Liver (tissue), 9 donors: ENCODE measurements around the gene KDM2B. TPM values are rescaled to one million over a fixed set of nuclear protein-coding genes. Genes with fewer than 3 reads are reported as not detected.
A peak's percentile ranks its signal among the peaks of the same experiment; 100 is the strongest.

Experiments
- DNase-seq: peaks from one replicate; pipeline ENCODE4 v3.0.0-alpha.2; 2017; ENCODE audit warnings: low spot score
- H3K27ac ChIP-seq, 2 donors: one replicate each; pipeline ENCODE4 v1.7.0; 2013; ENCODE audit warnings: inconsistent platforms in 2 of 2, low read length in 2 of 2, control low read depth in 1 of 2, low read depth in 1 of 2, mild to moderate bottlenecking in 1 of 2
- H3K27me3 ChIP-seq, 4 donors: one replicate each; pipeline versions ENCODE4 v1.6.1 to v1.7.0; 2013; ENCODE audit warnings: low read length in 3 of 4, inconsistent platforms in 1 of 4, mild to moderate bottlenecking in 1 of 4, moderate library complexity in 1 of 4; ENCODE audit not compliant: control insufficient read depth in 4 of 4, insufficient read depth in 4 of 4
- H3K36me3 ChIP-seq, 4 donors: one replicate each; pipeline versions ENCODE4 v1.6.1 to v1.7.0; 2013; ENCODE audit warnings: low read length in 3 of 4, mild to moderate bottlenecking in 3 of 4, low read depth in 1 of 4, moderate library complexity in 1 of 4; ENCODE audit not compliant: control insufficient read depth in 4 of 4, insufficient read depth in 3 of 4
- H3K4me1 ChIP-seq, 4 donors: one replicate each; pipeline versions ENCODE4 v1.6.1 to v1.7.0; 2013; ENCODE audit warnings: low read length in 3 of 4, mild to moderate bottlenecking in 3 of 4, moderate library complexity in 1 of 4; ENCODE audit not compliant: control insufficient read depth in 4 of 4, insufficient read depth in 4 of 4
- H3K4me3 ChIP-seq, 3 donors: one replicate each; pipeline versions ENCODE4 v1.6.1 to v1.7.0; 2013; ENCODE audit warnings: low read length in 3 of 3, control low read depth in 1 of 3, low read depth in 1 of 3, mild to moderate bottlenecking in 1 of 3
- H3K9ac ChIP-seq, 2 donors: one replicate each; pipeline ENCODE4 v1.7.0; 2013; ENCODE audit warnings: low read length in 2 of 2, mild to moderate bottlenecking in 2 of 2, moderate library complexity in 2 of 2, control low read depth in 1 of 2, low read depth in 1 of 2
- H3K9me3 ChIP-seq, 4 donors: one replicate each; pipeline versions ENCODE4 v1.6.1 to v1.7.0; 2013; ENCODE audit warnings: low read length in 3 of 4; ENCODE audit not compliant: control insufficient read depth in 4 of 4
- ATF3 ChIP-seq: IDR thresholded peaks from 2 replicates; pipeline ENCODE4 v1.6.1; 2016; ENCODE audit warnings: antibody characterized with exemption
- EGR1 ChIP-seq, 2 donors: IDR thresholded peaks; 2 replicates each; pipeline ENCODE4 v1.6.1; 2016 to 2018; ENCODE audit warnings: antibody characterized with exemption in 2 of 2, low read depth in 2 of 2
- FOXA1 ChIP-seq: IDR thresholded peaks from 2 replicates; pipeline ENCODE4 v1.6.1; 2016; ENCODE audit warnings: antibody characterized with exemption
- GABPA ChIP-seq, 2 donors: IDR thresholded peaks in 1 of 2; conservative IDR thresholded peaks in 1 of 2; 2 replicates each; pipeline ENCODE4 v1.6.1; 2016; ENCODE audit warnings: antibody characterized with exemption in 2 of 2, mild to moderate bottlenecking in 1 of 2, moderate library complexity in 1 of 2
- HNF4A ChIP-seq, 2 donors: conservative IDR thresholded peaks; 2 replicates each; pipeline ENCODE4 v1.6.1; 2016; ENCODE audit warnings: antibody characterized with exemption in 2 of 2, mild to moderate bottlenecking in 2 of 2
- HNF4G ChIP-seq: IDR thresholded peaks from 2 replicates; pipeline ENCODE4 v1.6.1; 2016; ENCODE audit warnings: antibody characterized with exemption
- JUND ChIP-seq, 2 donors: IDR thresholded peaks; 2 replicates each; pipeline ENCODE4 v1.6.1; 2016; ENCODE audit warnings: antibody characterized with exemption in 2 of 2
- NR2F2 ChIP-seq: IDR thresholded peaks from 2 replicates; pipeline ENCODE4 v1.6.1; 2016; ENCODE audit warnings: antibody characterized with exemption
- RAD21 ChIP-seq, 2 donors: IDR thresholded peaks; 2 replicates each; pipeline ENCODE4 v1.6.1; 2016; ENCODE audit warnings: antibody characterized with exemption in 2 of 2, mild to moderate bottlenecking in 2 of 2
- RXRA ChIP-seq, 2 donors: IDR thresholded peaks; 2 replicates each; pipeline ENCODE4 v1.6.1; 2017 to 2018; ENCODE audit warnings: antibody characterized with exemption in 2 of 2, mild to moderate bottlenecking in 1 of 2
- TAF1 ChIP-seq: conservative IDR thresholded peaks from 2 replicates; pipeline ENCODE4 v1.6.1; 2016; ENCODE audit warnings: antibody characterized with exemption, mild to moderate bottlenecking
- YY1 ChIP-seq: IDR thresholded peaks from 2 replicates; pipeline ENCODE4 v1.6.1; 2016; ENCODE audit warnings: antibody characterized with exemption, mild to moderate bottlenecking
- WGBS: extraction: QIAGEN DNeasy Blood & Tissue Kit; methylation state at CpG from one replicate; pipeline ENCODE4 v1.1.7; 2013; 5-methylcytosine and 5-hydroxymethylcytosine counted together
- polyA plus RNA-seq, 2 donors: library from polyadenylated mRNA; stranded (reverse) in 1 of 2; unstranded in 1 of 2; fragments of 200-250 nt in 1 of 2; fragments of >200 nt in 1 of 2; fragmentation: Nextera tagmentation in 1 of 2; extraction: Ambion mirVana in 1 of 2; gene quantifications; one replicate each; pipeline versions ENCODE4 v1.2.1 to v1.2.3, GENCODE V29; 2013 to 2015
- total RNA-seq, 2 donors: library from RNA; depleted of rRNA; stranded (reverse); fragments of >200 nt; gene quantifications; one replicate each; pipeline ENCODE4 v1.2.3, GENCODE V29; 2014
- TF ChIP-seq, protein P1 (sequence below): IDR thresholded peaks from 2 replicates; pipeline ENCODE4 v1.6.1; 2016; ENCODE audit warnings: antibody characterized with exemption
- TF ChIP-seq, protein P2 (sequence below): fragments of 150-350 bp; IDR thresholded peaks from 2 replicates; pipeline ENCODE4 v1.5.1; 2017; ENCODE audit warnings: improper control_type of control experiment, low read depth, low read length; ENCODE audit not compliant: missing input control
- TF ChIP-seq, protein P3 (sequence below): IDR thresholded peaks from 2 replicates; pipeline ENCODE4 v1.6.1; 2016; ENCODE audit warnings: antibody characterized with exemption, mild to moderate bottlenecking
- donor health status: healthy.
- donor health status: healthy.
- donor health status: healthy.
- donor health status: healthy.
- donor health status: healthy.

KDM2B gene
- total and polyA plus RNA-seq, 4 donors = 7.0 to 34.2 (median 10.6) TPM

- TF ChIP-seq YY1 = no peak
- no peak for TF ChIP-seq TAF1
- no peak for TF ChIP-seq GABPA (IDR thresholded peaks at IDR 0.05 in 1 of 2, conservative IDR thresholded peaks at IDR 0.05 in 1 of 2)
- TF ChIP-seq RAD21 (IDR thresholded peaks at IDR 0.05) = no peak
- TF ChIP-seq, protein P1, sequence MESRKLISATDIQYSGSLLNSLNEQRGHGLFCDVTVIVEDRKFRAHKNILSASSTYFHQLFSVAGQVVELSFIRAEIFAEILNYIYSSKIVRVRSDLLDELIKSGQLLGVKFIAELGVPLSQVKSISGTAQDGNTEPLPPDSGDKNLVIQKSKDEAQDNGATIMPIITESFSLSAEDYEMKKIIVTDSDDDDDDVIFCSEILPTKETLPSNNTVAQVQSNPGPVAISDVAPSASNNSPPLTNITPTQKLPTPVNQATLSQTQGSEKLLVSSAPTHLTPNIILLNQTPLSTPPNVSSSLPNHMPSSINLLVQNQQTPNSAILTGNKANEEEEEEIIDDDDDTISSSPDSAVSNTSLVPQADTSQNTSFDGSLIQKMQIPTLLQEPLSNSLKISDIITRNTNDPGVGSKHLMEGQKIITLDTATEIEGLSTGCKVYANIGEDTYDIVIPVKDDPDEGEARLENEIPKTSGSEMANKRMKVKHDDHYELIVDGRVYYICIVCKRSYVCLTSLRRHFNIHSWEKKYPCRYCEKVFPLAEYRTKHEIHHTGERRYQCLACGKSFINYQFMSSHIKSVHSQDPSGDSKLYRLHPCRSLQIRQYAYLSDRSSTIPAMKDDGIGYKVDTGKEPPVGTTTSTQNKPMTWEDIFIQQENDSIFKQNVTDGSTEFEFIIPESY = no peak
- no peak for TF ChIP-seq RXRA (IDR thresholded peaks at IDR 0.05)
- TF ChIP-seq NR2F2 = no peak
- TF ChIP-seq FOXA1 = no peak
- no peak for TF ChIP-seq JUND (IDR thresholded peaks at IDR 0.05)
- TF ChIP-seq EGR1 (IDR thresholded peaks at IDR 0.05; ENCODE audit: low read depth in 2 of 2) = no peak
Observed at GRCh38 chr12:121577443-121578180, 3.2 kb downstream of the KDM2B start (continued).

- no peak for TF ChIP-seq TAF1
- no peak for TF ChIP-seq HNF4G
- no peak for TF ChIP-seq HNF4A (conservative IDR thresholded peaks at IDR 0.05)
- TF ChIP-seq FOXA1 = no peak
- TF ChIP-seq, protein P2, sequence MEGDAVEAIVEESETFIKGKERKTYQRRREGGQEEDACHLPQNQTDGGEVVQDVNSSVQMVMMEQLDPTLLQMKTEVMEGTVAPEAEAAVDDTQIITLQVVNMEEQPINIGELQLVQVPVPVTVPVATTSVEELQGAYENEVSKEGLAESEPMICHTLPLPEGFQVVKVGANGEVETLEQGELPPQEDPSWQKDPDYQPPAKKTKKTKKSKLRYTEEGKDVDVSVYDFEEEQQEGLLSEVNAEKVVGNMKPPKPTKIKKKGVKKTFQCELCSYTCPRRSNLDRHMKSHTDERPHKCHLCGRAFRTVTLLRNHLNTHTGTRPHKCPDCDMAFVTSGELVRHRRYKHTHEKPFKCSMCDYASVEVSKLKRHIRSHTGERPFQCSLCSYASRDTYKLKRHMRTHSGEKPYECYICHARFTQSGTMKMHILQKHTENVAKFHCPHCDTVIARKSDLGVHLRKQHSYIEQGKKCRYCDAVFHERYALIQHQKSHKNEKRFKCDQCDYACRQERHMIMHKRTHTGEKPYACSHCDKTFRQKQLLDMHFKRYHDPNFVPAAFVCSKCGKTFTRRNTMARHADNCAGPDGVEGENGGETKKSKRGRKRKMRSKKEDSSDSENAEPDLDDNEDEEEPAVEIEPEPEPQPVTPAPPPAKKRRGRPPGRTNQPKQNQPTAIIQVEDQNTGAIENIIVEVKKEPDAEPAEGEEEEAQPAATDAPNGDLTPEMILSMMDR = no peak
- TF ChIP-seq RXRA (IDR thresholded peaks at IDR 0.05) = no peak
- no peak for TF ChIP-seq NR2F2
- TF ChIP-seq, protein P1 = no peak
- TF ChIP-seq JUND (IDR thresholded peaks at IDR 0.05) = no peak
- TF ChIP-seq, protein P3, sequence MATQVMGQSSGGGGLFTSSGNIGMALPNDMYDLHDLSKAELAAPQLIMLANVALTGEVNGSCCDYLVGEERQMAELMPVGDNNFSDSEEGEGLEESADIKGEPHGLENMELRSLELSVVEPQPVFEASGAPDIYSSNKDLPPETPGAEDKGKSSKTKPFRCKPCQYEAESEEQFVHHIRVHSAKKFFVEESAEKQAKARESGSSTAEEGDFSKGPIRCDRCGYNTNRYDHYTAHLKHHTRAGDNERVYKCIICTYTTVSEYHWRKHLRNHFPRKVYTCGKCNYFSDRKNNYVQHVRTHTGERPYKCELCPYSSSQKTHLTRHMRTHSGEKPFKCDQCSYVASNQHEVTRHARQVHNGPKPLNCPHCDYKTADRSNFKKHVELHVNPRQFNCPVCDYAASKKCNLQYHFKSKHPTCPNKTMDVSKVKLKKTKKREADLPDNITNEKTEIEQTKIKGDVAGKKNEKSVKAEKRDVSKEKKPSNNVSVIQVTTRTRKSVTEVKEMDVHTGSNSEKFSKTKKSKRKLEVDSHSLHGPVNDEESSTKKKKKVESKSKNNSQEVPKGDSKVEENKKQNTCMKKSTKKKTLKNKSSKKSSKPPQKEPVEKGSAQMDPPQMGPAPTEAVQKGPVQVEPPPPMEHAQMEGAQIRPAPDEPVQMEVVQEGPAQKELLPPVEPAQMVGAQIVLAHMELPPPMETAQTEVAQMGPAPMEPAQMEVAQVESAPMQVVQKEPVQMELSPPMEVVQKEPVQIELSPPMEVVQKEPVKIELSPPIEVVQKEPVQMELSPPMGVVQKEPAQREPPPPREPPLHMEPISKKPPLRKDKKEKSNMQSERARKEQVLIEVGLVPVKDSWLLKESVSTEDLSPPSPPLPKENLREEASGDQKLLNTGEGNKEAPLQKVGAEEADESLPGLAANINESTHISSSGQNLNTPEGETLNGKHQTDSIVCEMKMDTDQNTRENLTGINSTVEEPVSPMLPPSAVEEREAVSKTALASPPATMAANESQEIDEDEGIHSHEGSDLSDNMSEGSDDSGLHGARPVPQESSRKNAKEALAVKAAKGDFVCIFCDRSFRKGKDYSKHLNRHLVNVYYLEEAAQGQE = no peak
- TF ChIP-seq ATF3 = no peak
- TF ChIP-seq RAD21 (IDR thresholded peaks at IDR 0.05) = no peak
- H3K4me1 ChIP-seq = peaks cover 0 to 20% (median 6%) of the 10 kb centered on the region in 4 donors
- no peaks in the 10 kb centered on the region for H3K9me3 ChIP-seq
- no peak overlapping the region for H3K9ac ChIP-seq
- no peak for DNase-seq
- no peaks in the 10 kb centered on the region for H3K27me3 ChIP-seq
- WGBS = 72% methylated on average over 4 of the region's 4 CpGs
- H3K27ac ChIP-seq = peak overlapping the region in 1 of 2 donors; percentile 2
- H3K4me3 ChIP-seq = no peak overlapping the region
- peaks cover 0 to 5% (median 1%) of the 10 kb centered on the region in 4 donors for H3K36me3 ChIP-seq
Observed at GRCh38 chr12:121576851-121577391, 3.9 kb downstream of the KDM2B start.
